GM12874 (cell line): ENCODE measurements around the gene PHACTR3.

Experiments used
- TF ChIP-seq, protein P1 (sequence below): IDR thresholded peaks from 2 replicates; pipeline ENCODE4 v1.5.1; 2011; ENCODE audit warnings: low read depth, mild to moderate bottlenecking, control low read depth, low read length, moderate library complexity; ENCODE audit not compliant: insufficient read depth

Gene PHACTR3

DNA sequence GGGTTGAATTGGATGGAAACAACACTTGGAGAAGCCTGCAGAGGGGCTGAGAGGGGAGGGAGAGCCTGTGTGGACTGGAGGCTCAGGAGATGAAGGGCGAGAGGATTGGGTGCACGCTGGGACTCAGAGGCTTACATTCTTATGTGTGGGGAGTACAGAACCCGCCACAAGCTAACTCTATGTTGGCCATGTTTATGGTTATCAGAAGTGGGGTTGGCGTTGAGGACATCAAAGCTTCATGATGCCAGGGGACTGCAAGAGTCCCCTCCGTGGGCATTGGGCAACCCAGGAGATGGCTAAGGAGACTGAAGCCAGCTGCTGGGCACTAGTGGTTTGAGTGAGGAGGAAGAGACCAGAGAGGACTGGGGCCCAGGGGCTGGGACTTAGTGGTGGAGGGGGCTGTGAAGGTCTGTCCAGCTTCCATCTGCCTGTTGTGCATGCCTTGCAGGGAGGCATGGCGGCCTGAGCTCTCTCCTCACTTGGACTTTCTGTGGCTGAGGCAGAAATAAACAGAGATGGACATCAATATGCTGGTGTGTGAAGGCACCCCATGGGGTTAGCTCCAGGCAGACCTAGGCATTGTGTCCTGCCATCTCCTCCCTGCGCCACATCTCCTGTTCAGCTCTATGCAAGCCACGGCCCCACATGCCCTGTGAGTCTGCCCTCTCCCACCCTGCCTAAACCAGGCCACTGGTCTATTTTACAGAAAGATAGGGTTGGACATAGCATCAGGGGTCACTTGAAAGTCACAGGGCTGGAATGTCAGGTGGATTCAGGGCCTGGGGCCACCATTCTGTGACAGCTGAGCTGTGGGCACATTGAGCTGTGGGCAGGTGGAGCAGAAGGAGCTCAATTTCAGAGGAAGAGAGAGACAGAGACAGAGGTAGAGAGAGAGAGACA, 61.6 kb downstream of the PHACTR3 start:
- TF ChIP-seq, protein P1, sequence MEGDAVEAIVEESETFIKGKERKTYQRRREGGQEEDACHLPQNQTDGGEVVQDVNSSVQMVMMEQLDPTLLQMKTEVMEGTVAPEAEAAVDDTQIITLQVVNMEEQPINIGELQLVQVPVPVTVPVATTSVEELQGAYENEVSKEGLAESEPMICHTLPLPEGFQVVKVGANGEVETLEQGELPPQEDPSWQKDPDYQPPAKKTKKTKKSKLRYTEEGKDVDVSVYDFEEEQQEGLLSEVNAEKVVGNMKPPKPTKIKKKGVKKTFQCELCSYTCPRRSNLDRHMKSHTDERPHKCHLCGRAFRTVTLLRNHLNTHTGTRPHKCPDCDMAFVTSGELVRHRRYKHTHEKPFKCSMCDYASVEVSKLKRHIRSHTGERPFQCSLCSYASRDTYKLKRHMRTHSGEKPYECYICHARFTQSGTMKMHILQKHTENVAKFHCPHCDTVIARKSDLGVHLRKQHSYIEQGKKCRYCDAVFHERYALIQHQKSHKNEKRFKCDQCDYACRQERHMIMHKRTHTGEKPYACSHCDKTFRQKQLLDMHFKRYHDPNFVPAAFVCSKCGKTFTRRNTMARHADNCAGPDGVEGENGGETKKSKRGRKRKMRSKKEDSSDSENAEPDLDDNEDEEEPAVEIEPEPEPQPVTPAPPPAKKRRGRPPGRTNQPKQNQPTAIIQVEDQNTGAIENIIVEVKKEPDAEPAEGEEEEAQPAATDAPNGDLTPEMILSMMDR = no peak

DNA sequence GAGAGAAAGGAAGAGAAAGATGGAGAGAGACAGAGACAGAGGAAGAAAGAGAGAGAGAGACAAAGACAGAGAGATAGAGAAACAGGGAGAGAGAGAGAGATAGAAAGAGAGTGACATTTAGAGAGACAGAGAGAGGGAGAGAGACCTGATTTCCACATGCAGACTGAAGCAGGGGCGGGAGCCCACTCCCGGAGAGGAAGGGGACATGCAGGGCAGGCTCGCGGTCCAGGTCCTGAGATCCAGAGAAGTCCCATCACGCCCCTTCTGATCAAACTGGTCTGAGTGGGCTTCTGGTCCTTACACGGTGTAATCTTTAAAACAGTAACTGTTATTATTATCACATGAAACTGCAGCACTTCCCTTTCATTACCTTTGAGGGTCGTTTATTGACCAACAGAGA, 62.2 kb downstream of the PHACTR3 start:
- TF ChIP-seq, protein P1 = no peak

DNA sequence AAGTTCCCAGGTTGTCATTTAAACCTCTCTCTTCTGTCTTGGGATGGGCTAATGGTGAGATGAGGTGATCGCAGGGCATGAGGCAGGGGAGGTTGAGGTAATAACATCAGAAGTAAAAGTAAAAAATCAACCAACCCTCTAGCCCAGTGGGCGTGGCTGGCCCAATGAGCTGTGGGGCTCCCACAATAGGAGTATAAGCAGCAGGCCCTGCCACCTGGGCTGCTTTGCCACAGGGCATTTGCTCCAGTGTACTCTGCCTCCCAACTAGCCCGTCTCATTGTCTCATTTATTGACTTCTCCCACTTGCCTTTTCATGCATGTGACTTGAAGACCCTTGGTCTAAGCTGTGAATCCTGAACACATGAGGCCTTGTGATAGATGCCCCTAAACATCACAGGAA, 62.8 kb downstream of the PHACTR3 start:
- TF ChIP-seq, protein P1 = no peak

DNA sequence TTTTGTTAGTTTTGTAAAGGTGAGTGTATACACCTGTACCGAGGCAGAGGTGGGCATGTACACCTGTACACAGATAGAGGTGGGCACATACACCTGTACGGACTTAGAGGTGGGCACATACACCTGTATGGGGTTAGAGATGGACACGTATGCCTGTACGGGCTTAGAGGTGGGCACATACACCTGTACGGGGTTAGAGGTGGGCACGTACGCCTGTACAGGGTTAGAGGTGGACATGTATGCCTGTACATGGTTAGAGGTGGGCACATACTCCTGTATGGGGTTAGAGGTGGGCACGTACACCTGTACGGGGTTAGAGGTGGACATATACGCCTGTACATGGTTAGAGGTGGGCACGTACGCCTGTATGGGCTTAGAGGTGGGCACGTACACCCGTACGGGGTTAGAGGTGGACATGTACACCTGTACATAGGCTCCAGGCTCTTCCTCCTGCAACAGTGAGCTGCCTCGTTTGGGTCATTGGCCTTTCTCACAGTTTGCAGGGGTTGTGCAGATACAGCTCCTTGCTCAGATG, 63.7 kb downstream of the PHACTR3 start:
- TF ChIP-seq, protein P1 = no peak

DNA sequence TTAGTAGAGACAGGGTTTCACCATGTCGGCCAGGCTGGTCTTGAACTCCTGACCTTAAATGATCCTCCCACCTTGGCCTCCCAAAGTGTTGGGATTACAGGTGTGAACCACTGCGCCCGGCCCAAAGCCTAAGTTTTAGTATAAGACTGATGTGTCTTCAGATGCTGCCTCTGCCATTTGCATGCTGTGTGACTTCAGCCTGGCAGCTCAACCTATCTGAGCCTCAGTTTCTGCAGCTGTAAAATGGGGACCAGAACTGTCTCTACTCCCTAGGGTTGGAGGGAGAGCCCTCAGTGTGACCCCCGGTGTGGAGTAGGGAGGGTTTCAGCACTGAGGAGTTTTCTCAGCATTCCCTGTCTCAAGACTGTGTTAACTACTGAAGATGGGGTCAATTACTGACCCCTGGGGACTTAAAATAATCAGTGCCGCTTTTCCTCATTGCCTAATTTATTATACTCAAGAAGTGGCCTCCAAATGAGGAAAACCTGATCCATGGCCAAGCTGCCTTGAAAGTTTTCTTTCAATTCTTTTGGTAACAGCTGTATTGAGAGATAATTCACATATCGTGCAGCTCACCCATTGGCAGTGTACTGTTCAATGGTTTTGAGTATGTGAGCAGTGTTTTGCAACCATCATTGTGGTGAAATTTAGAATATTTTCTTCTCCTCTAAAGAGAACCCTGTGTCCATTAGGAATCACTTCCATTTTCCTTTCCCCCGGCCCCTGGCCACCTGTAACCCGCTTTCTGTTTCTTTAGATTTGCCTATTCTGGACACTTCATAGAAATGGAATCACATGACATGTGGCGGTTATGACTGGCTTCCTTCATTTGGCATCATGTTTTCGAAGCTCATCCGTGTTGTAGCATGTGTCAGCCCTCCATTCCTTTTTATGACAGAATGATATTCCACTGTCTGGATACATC, 64.8 kb downstream of the PHACTR3 start:
- TF ChIP-seq, protein P1 = no peak

DNA sequence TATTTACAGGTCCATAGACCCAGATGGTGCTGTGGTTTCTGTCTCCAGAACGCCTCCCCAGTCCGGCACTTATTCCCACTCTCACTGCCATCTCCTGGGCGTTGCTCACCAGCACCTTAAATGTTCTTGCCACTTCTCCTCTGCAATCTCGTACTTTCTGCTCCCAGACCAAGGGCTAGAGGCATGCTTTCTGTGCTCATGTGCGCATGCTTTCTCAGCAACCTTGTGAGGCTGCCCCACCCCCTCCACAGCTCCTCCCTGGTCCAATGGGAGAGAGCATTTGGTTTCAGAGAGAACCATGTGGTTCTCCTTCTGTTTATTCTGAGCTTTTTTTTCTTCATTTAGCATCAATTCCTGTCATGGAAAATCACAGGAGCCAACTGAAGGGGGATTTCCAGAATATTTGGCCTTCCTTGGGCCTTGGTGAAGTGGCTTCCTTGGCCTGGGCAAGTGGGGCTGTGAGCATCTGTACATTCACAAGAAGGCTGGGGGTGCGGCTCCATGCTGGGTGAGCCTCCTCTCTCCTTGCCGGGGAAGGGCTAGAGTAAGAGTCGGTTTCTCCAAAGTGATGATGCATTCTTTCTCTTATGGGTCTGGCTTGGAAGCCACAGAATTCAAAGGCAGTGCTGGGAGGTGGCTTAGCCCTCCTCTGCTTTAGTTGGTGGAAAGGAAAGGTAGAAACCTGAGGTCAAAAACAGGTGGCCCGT, 66.6 kb downstream of the PHACTR3 start:
- TF ChIP-seq, protein P1 = no peak
